DOHH2 (cell line): Measurements from ENCODE around the gene UBE2N.

Source experiments
- EZH2phosphoT487 ChIP-seq: fragments of 200-600 bp; sonication (generic); IDR thresholded peaks from 2 replicates; pipeline ENCODE4 v1.6.1; 2017; ENCODE audit warnings: borderline replicate concordance, mild to moderate bottlenecking, antibody characterized with exemption, low read length, moderate library complexity, mixed read lengths
- TF ChIP-seq, protein P1 (sequence below): fragments of 200-600 bp; sonication (generic); IDR thresholded peaks from one replicate; pipeline ENCODE4 v1.5.1; 2014; ENCODE audit warnings: antibody characterized with exemption, mild to moderate bottlenecking, low read depth, low read length; ENCODE audit not compliant: poor library complexity, severe bottlenecking

DNA sequence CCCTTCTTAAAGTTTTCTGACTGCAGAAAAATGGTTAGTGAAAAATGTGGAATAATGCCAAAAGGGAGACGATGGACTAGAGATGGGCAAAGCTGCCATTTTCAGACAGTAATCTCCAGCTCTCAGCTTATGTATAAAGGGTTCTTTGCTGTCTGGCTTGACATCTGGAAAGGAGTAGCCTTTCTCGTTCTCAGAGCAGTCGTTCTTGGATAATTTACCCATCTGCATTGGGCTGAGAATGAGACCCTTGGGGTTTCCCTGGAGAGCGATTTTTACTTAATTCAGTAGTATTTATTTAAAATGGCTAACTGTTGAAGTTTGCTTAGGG is 62.8 kb downstream of the UBE2N start:
- TF ChIP-seq, protein P1, sequence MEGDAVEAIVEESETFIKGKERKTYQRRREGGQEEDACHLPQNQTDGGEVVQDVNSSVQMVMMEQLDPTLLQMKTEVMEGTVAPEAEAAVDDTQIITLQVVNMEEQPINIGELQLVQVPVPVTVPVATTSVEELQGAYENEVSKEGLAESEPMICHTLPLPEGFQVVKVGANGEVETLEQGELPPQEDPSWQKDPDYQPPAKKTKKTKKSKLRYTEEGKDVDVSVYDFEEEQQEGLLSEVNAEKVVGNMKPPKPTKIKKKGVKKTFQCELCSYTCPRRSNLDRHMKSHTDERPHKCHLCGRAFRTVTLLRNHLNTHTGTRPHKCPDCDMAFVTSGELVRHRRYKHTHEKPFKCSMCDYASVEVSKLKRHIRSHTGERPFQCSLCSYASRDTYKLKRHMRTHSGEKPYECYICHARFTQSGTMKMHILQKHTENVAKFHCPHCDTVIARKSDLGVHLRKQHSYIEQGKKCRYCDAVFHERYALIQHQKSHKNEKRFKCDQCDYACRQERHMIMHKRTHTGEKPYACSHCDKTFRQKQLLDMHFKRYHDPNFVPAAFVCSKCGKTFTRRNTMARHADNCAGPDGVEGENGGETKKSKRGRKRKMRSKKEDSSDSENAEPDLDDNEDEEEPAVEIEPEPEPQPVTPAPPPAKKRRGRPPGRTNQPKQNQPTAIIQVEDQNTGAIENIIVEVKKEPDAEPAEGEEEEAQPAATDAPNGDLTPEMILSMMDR, result no peak
- TF ChIP-seq EZH2phosphoT487, result no peak
